Measurements from ENCODE around the gene ARAP2. TPM values are rescaled to one million over a fixed set of nuclear protein-coding genes. Genes with fewer than 3 reads are reported as not detected.

Gene ARAP2
- total RNA-seq, 1 donor from 2014 or later = 57.2 TPM

GRCh38 chr4:36285784-36286480 lies 41.6 kb upstream of the ARAP2 start:
- Histone ChIP-seq H3K27ac (no peak overlapping the region), H3K36me3 (no peaks in the 10 kb centered on the region), H3K4me1 (no peaks in the 10 kb centered on the region), H3K9me3 (no peaks in the 10 kb centered on the region), H3K27me3 (no peaks in the 10 kb centered on the region), H3K4me3 (no peak overlapping the region)
- DNase-seq (no peak), ATAC-seq (peak; percentile 67)
- intact Hi-C loops (cut with DNase I) = no loop called here
- no peak for TF ChIP-seq CTCF (IDR thresholded peaks at IDR 0.05)

GRCh38 chr4:36283912-36284465 lies 39.7 kb upstream of the ARAP2 start:
- no peaks in the 10 kb centered on the region for H3K4me1 ChIP-seq
- H3K4me3 ChIP-seq = no peak overlapping the region
- DNase-seq = no peak
- no peaks in the 10 kb centered on the region for H3K36me3 ChIP-seq
- TF ChIP-seq CTCF (IDR thresholded peaks at IDR 0.05) = no peak
- intact Hi-C loops (cut with DNase I) = no loop called here
- no peak overlapping the region for H3K27ac ChIP-seq
- no peaks in the 10 kb centered on the region for H3K9me3 ChIP-seq
- H3K27me3 ChIP-seq = no peaks in the 10 kb centered on the region
- no peak for ATAC-seq

GRCh38 chr4:36282503-36283030 lies 38.3 kb upstream of the ARAP2 start:
- no peak for DNase-seq
- TF ChIP-seq CTCF (IDR thresholded peaks at IDR 0.05) = no peak
- Histone ChIP-seq H3K9me3 (no peaks in the 10 kb centered on the region), H3K4me3 (no peak overlapping the region), H3K27me3 (no peaks in the 10 kb centered on the region), H3K27ac (no peak overlapping the region), H3K36me3 (no peaks in the 10 kb centered on the region), H3K4me1 (no peaks in the 10 kb centered on the region)
- ATAC-seq = no peak
- intact Hi-C loops (cut with DNase I) = no loop called here

- Histone ChIP-seq H3K4me3 (no peak within 1 kb of the TSS), H3K27me3 (no peaks in the 10 kb centered on the region), H3K36me3 (no peaks in the 10 kb centered on the region), H3K4me1 (no peaks in the 10 kb centered on the region), H3K9me3 (no peaks in the 10 kb centered on the region), H3K27ac (no peak within 1 kb of the TSS)
- DNase-seq = no peak
- peak; percentile 26 for ATAC-seq
- no peak for TF ChIP-seq CTCF (IDR thresholded peaks at IDR 0.05)
- intact Hi-C loops (cut with DNase I) = no loop called here
Observed at GRCh38 chr4:36281384-36282106, 37.2 kb upstream of the ARAP2 start, which contains the start of gene DTHD1. Gene DTHD1, plus strand, starts transcription at chr4:36281616. Its CDS starts 143 bp downstream, at chr4:36281759.

GRCh38 chr4:36280555-36280954 lies 36.2 kb upstream of the ARAP2 start:
- Histone ChIP-seq H3K27ac (no peak overlapping the region), H3K27me3 (no peaks in the 10 kb centered on the region), H3K36me3 (no peaks in the 10 kb centered on the region), H3K9me3 (no peaks in the 10 kb centered on the region), H3K4me3 (no peak overlapping the region), H3K4me1 (no peaks in the 10 kb centered on the region)
- ATAC-seq (peak; percentile 97), DNase-seq (no peak)
- intact Hi-C loops (cut with DNase I) = no loop called here
- TF ChIP-seq CTCF (IDR thresholded peaks at IDR 0.05) = no peak
